ENCODE data around the gene SF3A2.
A peak's percentile ranks its signal among the peaks of the same experiment; 100 is the strongest.
"Not testable (repeated sequence)": the region's sequence is repeated elsewhere in the genome, so short reads cannot be mapped to it uniquely, and the experiment has no call there.

Gene SF3A2

DNA sequence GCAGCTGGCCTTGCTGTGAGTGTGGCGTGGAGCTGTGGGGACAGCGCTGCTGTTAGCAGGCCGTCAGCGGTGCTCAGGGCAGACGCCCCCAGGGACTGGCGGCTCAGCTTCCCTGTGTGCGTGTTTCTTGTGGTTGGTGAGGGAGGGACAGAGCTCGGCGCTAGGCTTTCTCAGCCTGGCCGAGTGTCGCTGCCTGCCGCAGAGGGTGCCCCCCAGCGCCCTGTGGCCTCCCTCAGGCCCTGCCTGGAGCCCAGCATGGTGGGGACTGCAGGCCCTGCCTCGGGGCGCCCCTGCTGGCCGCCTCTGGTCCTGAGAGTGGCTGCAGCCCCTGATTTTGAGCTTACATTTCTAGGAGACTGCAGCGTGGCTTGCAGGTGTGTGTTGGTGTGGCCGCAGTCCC is 37.4 kb upstream of the SF3A2 start:
- ChIA-PET CTCF (interaction anchor here (0.7 to 2.0 kb wide), 7 partner anchors 10 to 44 kb away, joined by 3 to 9 read pairs (median 6); no protein-coding TSS in a partner anchor), POLR2A (interaction anchor here (0.5 kb wide), 2 partner anchors 55 to 66 kb away, joined by 3 to 4 read pairs; no protein-coding TSS in a partner anchor)
- 93% methylated on average over 15 of the region's 18 CpGs for WGBS (ENCODE audit: insufficient coverage)
- Histone ChIP-seq H3K9me3 (ENCODE audit: control extremely low read depth in 1 of 5, control insufficient read depth in 4 of 5, insufficient read depth in 2 of 5, low read depth in 1 of 5, low read length in 4 of 5) (no peaks in the 10 kb centered on the region), H3K36me3 (ENCODE audit: control insufficient read depth in 4 of 4, insufficient read depth in 4 of 4, low read length in 3 of 4) (peaks cover 0 to 80% (median 52%) of the 10 kb centered on the region in 4 experiments), H3K27ac (ENCODE audit: insufficient read depth in 1 of 2, low read depth in 1 of 2, low read length in 2 of 2, poor library complexity in 1 of 2, severe bottlenecking in 2 of 2) (no peak overlapping the region), H3K4me1 (ENCODE audit: control extremely low read depth in 1 of 4, control insufficient read depth in 4 of 4, insufficient read depth in 4 of 4, low read length in 3 of 4) (no peaks in the 10 kb centered on the region), H3K4me3 (ENCODE audit: control insufficient read depth in 1 of 7, extremely low read depth in 1 of 7, insufficient read depth in 4 of 7, low read depth in 2 of 7, low read length in 6 of 7) (no peak overlapping the region), H3K27me3 (replicated peaks in 2 of 5; ENCODE audit: control insufficient read depth in 4 of 5, insufficient read depth in 5 of 5, low read length in 4 of 5) (no peaks in the 10 kb centered on the region)
- peak; percentile 15 to 69 (median 60) for DNase-seq

- H3K27ac ChIP-seq (ENCODE audit: insufficient read depth in 1 of 2, low read depth in 1 of 2, low read length in 2 of 2, poor library complexity in 1 of 2, severe bottlenecking in 2 of 2): no peak overlapping the region
- H3K27me3 ChIP-seq (replicated peaks in 2 of 5; ENCODE audit: control insufficient read depth in 4 of 5, insufficient read depth in 5 of 5, low read length in 4 of 5): no peaks in the 10 kb centered on the region
- POLR2A ChIA-PET: no interaction called here
- CTCF ChIA-PET: interaction anchor here (1.1 to 2.0 kb wide), 6 partner anchors 10 to 45 kb away, joined by 3 to 9 read pairs (median 6); no protein-coding TSS in a partner anchor
- DNase-seq: no peak
- peaks cover 0 to 77% (median 47%) of the 10 kb centered on the region in 4 experiments for H3K36me3 ChIP-seq (ENCODE audit: control insufficient read depth in 4 of 4, insufficient read depth in 4 of 4, low read length in 3 of 4)
- no peaks in the 10 kb centered on the region for H3K9me3 ChIP-seq (ENCODE audit: control extremely low read depth in 1 of 5, control insufficient read depth in 4 of 5, insufficient read depth in 2 of 5, low read depth in 1 of 5, low read length in 4 of 5)
- H3K4me1 ChIP-seq (ENCODE audit: control extremely low read depth in 1 of 4, control insufficient read depth in 4 of 4, insufficient read depth in 4 of 4, low read length in 3 of 4): no peaks in the 10 kb centered on the region
- 96% methylated on average over 35 of the region's 37 CpGs for WGBS (ENCODE audit: insufficient coverage)
- H3K4me3 ChIP-seq (ENCODE audit: control insufficient read depth in 1 of 7, extremely low read depth in 1 of 7, insufficient read depth in 4 of 7, low read depth in 2 of 7, low read length in 6 of 7): no peak overlapping the region
Observed at GRCh38 chr19:2199861-2200623, 36.6 kb upstream of the SF3A2 start.

GRCh38 chr19:2200624-2201294 is 35.9 kb upstream of the SF3A2 start:
- DNase-seq; H3K4me1 ChIP-seq (ENCODE audit: control extremely low read depth in 1 of 4, control insufficient read depth in 4 of 4, insufficient read depth in 4 of 4, low read length in 3 of 4); H3K9me3 ChIP-seq (ENCODE audit: control extremely low read depth in 1 of 5, control insufficient read depth in 4 of 5, insufficient read depth in 2 of 5, low read depth in 1 of 5, low read length in 4 of 5); H3K27ac ChIP-seq (ENCODE audit: insufficient read depth in 1 of 2, low read depth in 1 of 2, low read length in 2 of 2, poor library complexity in 1 of 2, severe bottlenecking in 2 of 2); POLR2A ChIA-PET; H3K4me3 ChIP-seq (ENCODE audit: control insufficient read depth in 1 of 7, extremely low read depth in 1 of 7, insufficient read depth in 4 of 7, low read depth in 2 of 7, low read length in 6 of 7); H3K27me3 ChIP-seq (replicated peaks in 2 of 5; ENCODE audit: control insufficient read depth in 4 of 5, insufficient read depth in 5 of 5, low read length in 4 of 5); CTCF ChIA-PET: not testable (repeated sequence)
- 96% methylated on average over 49 of the region's 50 CpGs for WGBS (ENCODE audit: insufficient coverage)
- peaks cover 0 to 75% (median 41%) of the 10 kb centered on the region in 4 experiments for H3K36me3 ChIP-seq (ENCODE audit: control insufficient read depth in 4 of 4, insufficient read depth in 4 of 4, low read length in 3 of 4)

GRCh38 chr19:2201473-2202148 is 35.0 kb upstream of the SF3A2 start:
- Histone ChIP-seq H3K4me1 (ENCODE audit: control extremely low read depth in 1 of 4, control insufficient read depth in 4 of 4, insufficient read depth in 4 of 4, low read length in 3 of 4) (no peaks in the 10 kb centered on the region), H3K27ac (ENCODE audit: insufficient read depth in 1 of 2, low read depth in 1 of 2, low read length in 2 of 2, poor library complexity in 1 of 2, severe bottlenecking in 2 of 2) (no peak overlapping the region), H3K36me3 (ENCODE audit: control insufficient read depth in 4 of 4, insufficient read depth in 4 of 4, low read length in 3 of 4) (peaks cover 0 to 68% (median 38%) of the 10 kb centered on the region in 4 experiments), H3K9me3 (ENCODE audit: control extremely low read depth in 1 of 5, control insufficient read depth in 4 of 5, insufficient read depth in 2 of 5, low read depth in 1 of 5, low read length in 4 of 5) (no peaks in the 10 kb centered on the region), H3K4me3 (ENCODE audit: control insufficient read depth in 1 of 7, extremely low read depth in 1 of 7, insufficient read depth in 4 of 7, low read depth in 2 of 7, low read length in 6 of 7) (no peak overlapping the region), H3K27me3 (replicated peaks in 2 of 5; ENCODE audit: control insufficient read depth in 4 of 5, insufficient read depth in 5 of 5, low read length in 4 of 5) (no peaks in the 10 kb centered on the region)
- ChIA-PET POLR2A (interaction anchor here (0.6 kb wide), 1 partner anchor 1460 kb away, joined by 3 read pairs; no protein-coding TSS in a partner anchor), CTCF (interaction anchor here (1.7 kb wide), 1 partner anchor 19 kb away, joined by 6 read pairs; no protein-coding TSS in a partner anchor)
- 96% methylated on average over 21 of the region's 21 CpGs for WGBS (ENCODE audit: insufficient coverage)
- no peak for DNase-seq

DNA sequence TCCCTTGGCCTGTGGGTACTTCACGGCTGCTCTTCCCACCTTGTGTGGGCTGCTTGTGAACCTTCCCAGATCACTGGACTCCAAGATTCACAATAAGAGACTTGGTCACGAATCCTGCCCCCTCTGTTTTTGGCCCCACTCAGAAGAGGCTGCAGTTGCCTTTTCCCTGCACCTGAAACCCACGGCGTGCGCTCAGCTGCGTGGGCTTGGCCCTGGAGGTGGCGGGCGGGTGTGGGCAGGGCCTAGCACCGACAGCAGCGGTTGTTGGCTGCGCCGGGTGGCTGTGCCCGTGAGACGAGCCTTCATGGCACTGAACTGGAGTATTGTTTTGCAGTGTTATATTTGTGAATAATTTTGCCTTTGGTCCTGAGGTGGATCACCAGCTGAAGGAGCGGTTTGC is 34.3 kb upstream of the SF3A2 start:
- Histone ChIP-seq H3K27me3 (replicated peaks in 2 of 5; ENCODE audit: control insufficient read depth in 4 of 5, insufficient read depth in 5 of 5, low read length in 4 of 5) (no peaks in the 10 kb centered on the region), H3K27ac (ENCODE audit: insufficient read depth in 1 of 2, low read depth in 1 of 2, low read length in 2 of 2, poor library complexity in 1 of 2, severe bottlenecking in 2 of 2) (no peak overlapping the region), H3K36me3 (ENCODE audit: control insufficient read depth in 4 of 4, insufficient read depth in 4 of 4, low read length in 3 of 4) (peaks cover 0 to 68% (median 41%) of the 10 kb centered on the region in 4 experiments), H3K4me1 (ENCODE audit: control extremely low read depth in 1 of 4, control insufficient read depth in 4 of 4, insufficient read depth in 4 of 4, low read length in 3 of 4) (no peaks in the 10 kb centered on the region), H3K9me3 (ENCODE audit: control extremely low read depth in 1 of 5, control insufficient read depth in 4 of 5, insufficient read depth in 2 of 5, low read depth in 1 of 5, low read length in 4 of 5) (no peaks in the 10 kb centered on the region), H3K4me3 (ENCODE audit: control insufficient read depth in 1 of 7, extremely low read depth in 1 of 7, insufficient read depth in 4 of 7, low read depth in 2 of 7, low read length in 6 of 7) (no peak overlapping the region)
- 98% methylated on average over 14 of the region's 15 CpGs for WGBS (ENCODE audit: insufficient coverage)
- ChIA-PET POLR2A (no interaction called here), CTCF (interaction anchor here (1.1 to 1.7 kb wide), 2 partner anchors 20 to 37 kb away, joined by 3 to 6 read pairs; no protein-coding TSS in a partner anchor)
- no peak for DNase-seq

DNA sequence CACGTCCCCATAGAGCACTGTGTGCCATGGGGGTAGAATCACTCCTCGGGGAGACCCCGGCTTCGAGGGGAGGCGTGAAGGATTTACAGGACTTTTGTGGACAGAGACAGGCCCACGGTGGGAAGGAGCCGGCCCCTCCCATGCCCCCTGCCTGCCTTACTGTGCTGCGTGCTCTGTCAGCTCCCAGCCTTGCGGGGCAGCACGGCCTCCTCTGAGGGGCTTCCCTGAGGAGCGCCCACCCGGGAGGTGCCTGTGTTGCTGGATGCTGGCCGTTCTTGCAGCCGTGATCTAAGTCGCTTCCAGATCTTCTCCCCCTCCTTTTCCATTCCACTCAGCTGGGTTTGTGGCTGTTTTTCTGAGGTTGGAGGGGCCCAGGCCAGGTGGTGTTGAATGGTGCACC is 29.6 kb upstream of the SF3A2 start:
- ChIA-PET CTCF (interaction anchor here (1.2 to 1.6 kb wide), 2 partner anchors 9 to 15 kb away, joined by 3 to 6 read pairs; no protein-coding TSS in a partner anchor), POLR2A (no interaction called here)
- H3K27ac ChIP-seq (ENCODE audit: insufficient read depth in 1 of 2, low read depth in 1 of 2, low read length in 2 of 2, poor library complexity in 1 of 2, severe bottlenecking in 2 of 2): no peak overlapping the region
- no peak for DNase-seq
- H3K4me1 ChIP-seq (ENCODE audit: control extremely low read depth in 1 of 4, control insufficient read depth in 4 of 4, insufficient read depth in 4 of 4, low read length in 3 of 4): no peaks in the 10 kb centered on the region
- no peak overlapping the region for H3K4me3 ChIP-seq (ENCODE audit: control insufficient read depth in 1 of 7, extremely low read depth in 1 of 7, insufficient read depth in 4 of 7, low read depth in 2 of 7, low read length in 6 of 7)
- no peaks in the 10 kb centered on the region for H3K9me3 ChIP-seq (ENCODE audit: control extremely low read depth in 1 of 5, control insufficient read depth in 4 of 5, insufficient read depth in 2 of 5, low read depth in 1 of 5, low read length in 4 of 5)
- peaks cover 0 to 84% (median 53%) of the 10 kb centered on the region in 4 experiments for H3K36me3 ChIP-seq (ENCODE audit: control insufficient read depth in 4 of 4, insufficient read depth in 4 of 4, low read length in 3 of 4)
- WGBS (ENCODE audit: insufficient coverage): 98% methylated on average over 10 of the region's 15 CpGs
- H3K27me3 ChIP-seq (replicated peaks in 2 of 5; ENCODE audit: control insufficient read depth in 4 of 5, insufficient read depth in 5 of 5, low read length in 4 of 5): no peaks in the 10 kb centered on the region

All from common myeloid progenitor, CD34-positive (primary cell).